CD1c-positive myeloid dendritic cell (primary cell): ENCODE data around the gene HLA-DRB1.
A peak's percentile ranks its signal among the peaks of the same experiment; 100 is the strongest.
"Not testable (repeated sequence)": the region's sequence is repeated elsewhere in the genome, so short reads cannot be mapped to it uniquely, and the experiment has no call there.

Source experiments
- DNase-seq: peaks from one replicate; pipeline ENCODE4 v3.0.0-alpha.2; 2016; ENCODE audit errors: extremely low spot score

HLA-DRB1 gene

DNA sequence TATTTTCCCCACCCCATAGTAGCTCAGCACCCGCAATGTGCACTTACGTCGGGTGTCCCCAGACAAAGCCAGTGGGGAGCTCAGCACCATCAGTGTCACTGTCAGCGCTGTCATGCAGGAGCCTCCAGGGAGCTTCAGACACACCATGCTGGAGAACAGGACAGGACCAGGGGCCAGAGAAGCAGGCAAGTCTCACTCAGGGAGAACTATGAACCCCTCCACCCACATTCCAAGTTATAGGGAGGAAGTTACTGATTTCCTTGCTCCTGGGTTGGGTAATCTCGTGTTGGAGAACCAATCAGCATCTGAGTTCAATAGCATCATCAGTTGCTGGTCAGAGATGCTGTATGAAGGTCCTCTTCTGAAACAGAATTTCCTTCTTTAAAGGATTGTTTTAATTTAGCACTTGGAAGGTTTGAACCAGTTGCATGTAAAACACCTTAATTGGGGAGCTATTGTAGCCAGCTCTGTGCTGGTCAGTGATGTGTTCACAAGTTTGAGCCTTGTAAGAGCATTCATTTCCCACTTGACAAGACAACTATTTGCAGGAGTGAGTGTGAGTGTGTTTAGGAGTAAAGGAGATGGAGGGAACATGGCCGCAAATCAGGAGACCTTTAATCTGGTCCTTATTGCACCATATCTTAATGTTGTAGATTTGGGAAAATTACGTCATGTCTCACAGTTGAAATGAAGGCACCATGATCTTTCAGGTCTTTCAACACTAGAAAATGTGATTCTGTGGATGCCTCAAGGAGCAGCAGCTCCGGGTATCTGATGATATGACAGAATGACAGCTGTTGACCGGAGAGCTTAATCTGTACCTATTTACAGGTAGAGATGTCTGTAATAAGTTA is at the start of gene HLA-DRB1:
Gene HLA-DRB1 (minus strand): TSS at position 253 of the 854 bp plus-strand sequence. CDS start 106 bp downstream, at position 147.
- peak; percentile 90 for DNase-seq

- no peak for DNase-seq
Observed at GRCh38 chr6:32638532-32639219, 49.0 kb upstream of the HLA-DRB1 start.

- no peak for DNase-seq
Observed at GRCh38 chr6:32637883-32638282, 48.2 kb upstream of the HLA-DRB1 start.

DNA sequence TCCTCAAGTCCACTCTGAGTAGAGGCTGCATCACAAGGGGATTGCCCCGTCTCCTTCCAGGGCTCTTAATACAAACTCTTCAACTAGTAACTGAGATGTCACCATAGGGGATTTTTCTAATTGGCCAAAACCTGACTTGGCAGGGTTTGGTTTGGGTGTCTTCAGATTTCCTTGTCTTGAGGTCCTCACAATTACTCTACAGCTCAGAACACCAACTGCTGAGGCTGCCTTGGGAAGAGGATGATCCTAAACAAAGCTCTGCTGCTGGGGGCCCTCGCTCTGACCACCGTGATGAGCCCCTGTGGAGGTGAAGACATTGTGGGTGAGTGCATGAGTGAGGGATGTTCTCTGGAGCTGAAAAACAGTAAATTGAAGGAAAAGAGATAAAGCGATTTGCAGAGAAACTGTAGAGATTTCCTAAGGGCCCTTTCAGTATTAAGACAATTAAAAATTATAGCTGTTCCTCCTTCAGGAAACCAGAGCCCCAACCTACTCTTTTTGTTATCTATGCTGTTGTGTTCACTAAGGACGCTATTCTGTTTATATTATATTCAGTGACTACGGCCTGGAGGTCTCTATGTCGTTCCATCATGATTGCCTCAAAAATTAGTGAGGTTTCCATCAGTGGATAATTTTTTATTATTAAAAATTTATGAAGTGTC is 47.7 kb upstream of the HLA-DRB1 start, which contains the start of gene HLA-DQA1:
Gene HLA-DQA1 (plus strand): TSS at position 188 of the 662 bp plus-strand sequence. CDS start 53 bp downstream, at position 241.
- peak; percentile 88 for DNase-seq

- DNase-seq, result no peak
Observed at GRCh38 chr6:32635526-32636123, 46.0 kb upstream of the HLA-DRB1 start.

DNA sequence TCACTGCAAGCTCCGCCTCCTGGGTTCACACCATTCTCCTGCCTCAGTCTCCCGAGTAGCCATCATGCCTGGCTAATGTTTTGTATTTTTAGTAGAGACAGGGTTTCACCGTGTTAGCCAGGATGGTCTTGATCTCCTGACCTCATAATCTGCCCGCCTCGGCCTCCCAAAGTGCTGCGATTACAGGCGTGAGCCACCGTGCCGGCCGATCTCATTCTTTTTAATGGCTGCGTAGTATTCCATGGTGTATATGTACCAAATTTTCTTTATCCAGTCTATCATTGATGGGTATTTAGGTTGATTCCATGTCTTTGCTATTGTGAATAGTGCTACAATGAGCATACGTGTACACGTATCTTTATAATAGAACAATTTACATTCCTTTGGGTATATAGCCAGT is 40.1 kb upstream of the HLA-DRB1 start:
- DNase-seq, result not testable (repeated sequence)

DNA sequence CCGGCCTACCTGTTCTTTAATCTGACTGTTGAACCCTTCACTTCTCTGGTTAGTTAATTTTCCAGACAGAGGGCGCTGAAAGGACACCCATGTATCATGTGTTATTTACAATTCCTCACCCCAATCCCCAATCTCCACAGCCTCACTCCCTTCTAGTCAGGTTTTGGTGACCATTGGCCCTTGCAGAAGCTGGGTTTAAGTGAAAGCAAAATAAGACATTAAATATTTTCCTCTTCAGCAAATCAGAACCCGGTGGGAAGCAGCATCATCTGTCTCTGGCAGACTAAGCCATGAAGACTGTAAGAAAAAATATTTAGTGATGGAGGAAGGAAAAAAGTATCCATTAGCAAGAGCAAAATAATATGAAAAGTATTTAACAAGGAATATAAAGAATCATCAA is 38.2 kb upstream of the HLA-DRB1 start:
- DNase-seq, result peak; percentile 83

DNA sequence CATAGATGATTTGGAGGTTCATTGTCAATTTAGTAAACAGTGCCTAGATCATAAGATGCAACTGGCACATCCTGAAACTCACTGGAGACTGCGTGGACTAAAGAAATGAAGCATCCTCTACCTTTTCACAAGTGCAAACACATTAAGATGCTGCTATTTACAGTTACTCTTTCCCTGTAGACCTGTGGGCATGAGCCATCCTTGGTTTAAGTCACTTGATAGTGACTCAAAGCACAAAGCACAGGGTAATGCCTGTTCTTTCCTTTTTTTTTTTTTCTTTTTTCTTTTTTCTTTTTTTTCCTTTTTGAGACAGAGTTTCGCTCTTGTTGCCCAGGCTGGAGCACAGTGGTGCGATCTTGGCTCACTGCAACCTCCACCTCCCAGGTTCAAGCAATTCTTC is 37.6 kb upstream of the HLA-DRB1 start:
- DNase-seq, result no peak

- DNase-seq, result no peak
Observed at GRCh38 chr6:32625137-32625536, 35.5 kb upstream of the HLA-DRB1 start.

DNA sequence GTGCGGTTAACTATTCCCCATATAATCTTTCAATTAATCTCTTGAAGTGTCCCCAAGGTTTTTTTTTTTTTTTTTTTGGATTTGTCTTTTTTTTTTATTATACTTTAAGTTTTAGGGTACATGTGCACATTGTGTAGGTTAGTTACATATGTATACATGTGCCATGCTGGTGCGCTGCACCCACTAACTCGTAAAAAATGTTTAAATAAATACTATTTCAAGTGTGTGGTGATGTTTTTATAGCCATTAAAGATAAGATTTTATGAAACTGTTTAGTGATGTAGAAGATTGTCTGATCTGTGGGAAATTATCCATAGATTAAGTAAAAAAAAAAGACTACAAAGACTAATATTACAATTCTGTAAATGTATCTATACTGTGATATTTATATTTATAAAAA is 34.9 kb upstream of the HLA-DRB1 start:
- DNase-seq, result no peak

- peak; percentile 66 for DNase-seq
Observed at GRCh38 chr6:32623693-32624092, 34.0 kb upstream of the HLA-DRB1 start.

DNA sequence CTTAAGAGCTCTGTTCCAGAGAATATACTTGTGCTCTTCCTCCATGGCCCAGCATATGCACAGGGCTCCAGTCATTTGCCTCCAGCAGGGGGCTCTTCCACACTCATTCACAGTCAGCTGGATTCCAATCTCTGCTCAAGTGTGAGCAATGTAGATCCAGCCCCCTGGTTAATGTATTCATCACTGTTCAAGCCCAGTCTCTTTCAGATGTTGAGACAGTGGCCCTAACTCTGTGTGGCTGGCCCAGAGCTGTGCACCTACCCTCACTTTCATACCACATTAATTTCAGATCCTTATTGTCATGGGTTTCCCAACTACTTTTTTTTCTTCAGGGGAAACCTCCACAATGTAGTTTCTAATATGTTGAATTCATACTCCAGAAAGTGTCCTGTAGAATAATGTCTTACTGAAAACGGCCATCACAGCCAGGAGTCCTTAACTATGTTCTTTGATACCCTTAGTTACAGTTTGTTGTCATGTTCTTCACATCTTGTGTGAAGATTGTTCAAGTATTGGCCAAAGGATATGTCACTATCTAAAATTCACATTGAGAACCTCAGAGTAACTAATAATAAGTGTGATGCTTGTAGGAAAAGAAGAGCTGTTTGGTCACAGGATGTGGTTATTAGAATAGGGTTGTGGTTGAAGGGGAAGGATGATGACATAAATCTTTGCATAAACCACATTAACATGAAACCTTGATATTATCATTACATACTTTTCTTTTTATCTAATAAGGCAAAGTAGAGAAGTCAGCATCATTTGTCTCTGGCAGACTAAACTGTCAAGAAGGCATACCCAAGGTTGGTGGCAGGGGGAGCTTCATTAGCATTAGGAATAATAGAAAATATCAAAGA is 33.1 kb upstream of the HLA-DRB1 start:
- DNase-seq, result peak; percentile 87

GRCh38 chr6:32621372-32621771 is 31.7 kb upstream of the HLA-DRB1 start:
- no peak for DNase-seq

- DNase-seq, result no peak
Observed at GRCh38 chr6:32617751-32618150, 28.1 kb upstream of the HLA-DRB1 start.

- no peak for DNase-seq
Observed at GRCh38 chr6:32615885-32616532, 26.4 kb upstream of the HLA-DRB1 start.

GRCh38 chr6:32614366-32615081 is 24.9 kb upstream of the HLA-DRB1 start:
- no peak for DNase-seq

DNA sequence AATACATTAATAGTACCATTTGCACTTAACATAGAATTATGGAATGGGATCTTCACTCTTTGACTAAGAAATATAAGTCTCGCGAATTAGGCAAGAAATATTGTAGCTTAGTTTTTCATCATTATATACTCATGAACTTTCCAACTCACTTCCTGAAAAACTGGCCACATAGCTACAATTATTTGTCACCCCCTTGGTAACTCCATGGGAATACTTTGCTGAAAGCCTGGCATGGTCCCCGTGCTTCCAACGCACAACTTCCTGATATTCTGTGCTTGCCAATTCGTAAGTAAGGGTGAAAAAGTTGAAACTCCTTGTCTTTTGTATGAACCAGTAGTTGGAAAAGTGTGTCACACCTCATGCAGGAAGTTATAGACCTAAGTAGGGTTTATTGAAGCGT is 23.8 kb upstream of the HLA-DRB1 start:
- peak; percentile 63 for DNase-seq

GRCh38 chr6:32610682-32611296 is 21.1 kb upstream of the HLA-DRB1 start:
- DNase-seq, result no peak
